Psoas muscle (tissue), 8 donors: ENCODE measurements around the gene MED29. TPM values are rescaled to one million over a fixed set of nuclear protein-coding genes. Genes with fewer than 3 reads are reported as not detected.
A peak's percentile ranks its signal among the peaks of the same experiment; 100 is the strongest.

Source experiments
- ATAC-seq, 4 donors: fragments of 200-7000 bp; cut with Tn5 transposase; one replicate each; pipeline ENCODE4 v1.9.1; 2020; ENCODE audit warnings: moderate library complexity in 3 of 4, mild to moderate bottlenecking in 2 of 4
- DNase-seq, 2 donors: peaks; one replicate each; pipeline ENCODE4 v3.0.0-alpha.2; 2020
- H3K27ac ChIP-seq: fragments of 200-600 bp; one replicate; pipeline ENCODE4 v1.8.0; 2022
- H3K27me3 ChIP-seq, 3 donors: fragments of 200-600 bp in 1 of 3; one replicate each; pipeline versions ENCODE4 v1.6.1 to v1.8.0; 2013 to 2022; ENCODE audit warnings: low read length in 2 of 3, mild to moderate bottlenecking in 2 of 3, moderate library complexity in 1 of 3; ENCODE audit not compliant: insufficient read depth in 3 of 3
- H3K36me3 ChIP-seq, 2 donors: fragments of 200-600 bp in 1 of 2; one replicate each; pipeline versions ENCODE4 v1.6.1 to v1.8.0; 2013 to 2022; ENCODE audit warnings: low read depth in 1 of 2, mild to moderate bottlenecking in 1 of 2, moderate library complexity in 1 of 2; ENCODE audit not compliant: insufficient read depth in 1 of 2
- H3K4me1 ChIP-seq: fragments of 200-600 bp; one replicate; pipeline ENCODE4 v1.8.0; 2022
- H3K4me3 ChIP-seq: fragments of 200-600 bp; one replicate; pipeline ENCODE4 v1.8.0; 2022; ENCODE audit warnings: mild to moderate bottlenecking
- H3K9me3 ChIP-seq: fragments of 200-600 bp; one replicate; pipeline ENCODE4 v1.8.0; 2022
- WGBS, 3 donors: extraction: QIAGEN DNeasy Blood & Tissue Kit; methylation state at CpG; one replicate each; pipeline versions ENCODE4 v1.1.6 to v1.1.7; 2013; 5-methylcytosine and 5-hydroxymethylcytosine counted together
- intact Hi-C, 2 donors: fragments of 100-400 bp; cut with DNase I; formaldehyde crosslinking; loops; one replicate each; pipeline versions ENCODE4 v1.11.0 to v1.14.2; 2022
- long read RNA-seq, 2 donors: library from polyadenylated mRNA; unstranded; transcript quantifications; one replicate each; pipeline ENCODE4 v2.0.0, GENCODE V29; 2021
- polyA plus RNA-seq, 3 donors: library from polyadenylated mRNA; stranded (reverse); fragments of 200-250 nt; gene quantifications; one replicate each; pipeline ENCODE4 v1.2.3, GENCODE V29; 2013
- total RNA-seq, 4 donors: library from RNA; stranded (reverse); fragmentation: NEBNext Ultra II Directional in 2 of 4; extraction: Animal tissue kit (Norgen Biotek cat#: 25700) in 2 of 4; gene quantifications; one replicate each; pipeline versions ENCODE4 v1.2.1 to v1.2.4, GENCODE V29; 2021 to 2023
- TF ChIP-seq, protein P1 (sequence below): fragments of 200-600 bp; IDR thresholded peaks from one replicate; pipeline ENCODE4 v1.8.0; 2022; ENCODE audit warnings: antibody characterized with exemption
- donor health status: healthy with polysubstance abuse.
- donor health status: DM: no; HTN: no; CAD: no; lungs with moderate emphysema.
- donor health status: Bipolar disorder and iron deficiency.
- donor health status: healthy.
- donor health status: DM: yes; HTN: yes; CAD: no.
- donor health status: DM: no; HTN: no; CAD: no.
- donor health status: DM: no; HTN: no; CAD: no.
- donor health status: DM: yes; HTN: yes; CAD: no.

MED29 gene, protein sequence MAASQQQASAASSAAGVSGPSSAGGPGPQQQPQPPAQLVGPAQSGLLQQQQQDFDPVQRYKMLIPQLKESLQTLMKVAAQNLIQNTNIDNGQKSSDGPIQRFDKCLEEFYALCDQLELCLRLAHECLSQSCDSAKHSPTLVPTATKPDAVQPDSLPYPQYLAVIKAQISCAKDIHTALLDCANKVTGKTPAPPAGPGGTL
- total RNA-seq (10 to 100 TPM; 25.0 to 33.6 (median 30.2) TPM), polyA plus RNA-seq (10 to 100 TPM; 25.0 to 51.7 (median 26.9) TPM)
- long read RNA-seq, donor 1, transcript MED29-201 (4 exons, 3,653 nt), result major isoform, 12 of 15 reads
- long read RNA-seq, donor 1, partial matches to known transcripts, result 0 of 15 reads
- long read RNA-seq, donor 1, other reads (novel, unspliced or antisense), result 3 of 15 reads
- long read RNA-seq, donor 2, transcript MED29-201 (4 exons, 3,653 nt), result major isoform, 47 of 53 reads
- long read RNA-seq, donor 2, partial matches to known transcripts, result 0 of 53 reads
- long read RNA-seq, donor 2, other reads (novel, unspliced or antisense), result 5 of 53 reads

DNA sequence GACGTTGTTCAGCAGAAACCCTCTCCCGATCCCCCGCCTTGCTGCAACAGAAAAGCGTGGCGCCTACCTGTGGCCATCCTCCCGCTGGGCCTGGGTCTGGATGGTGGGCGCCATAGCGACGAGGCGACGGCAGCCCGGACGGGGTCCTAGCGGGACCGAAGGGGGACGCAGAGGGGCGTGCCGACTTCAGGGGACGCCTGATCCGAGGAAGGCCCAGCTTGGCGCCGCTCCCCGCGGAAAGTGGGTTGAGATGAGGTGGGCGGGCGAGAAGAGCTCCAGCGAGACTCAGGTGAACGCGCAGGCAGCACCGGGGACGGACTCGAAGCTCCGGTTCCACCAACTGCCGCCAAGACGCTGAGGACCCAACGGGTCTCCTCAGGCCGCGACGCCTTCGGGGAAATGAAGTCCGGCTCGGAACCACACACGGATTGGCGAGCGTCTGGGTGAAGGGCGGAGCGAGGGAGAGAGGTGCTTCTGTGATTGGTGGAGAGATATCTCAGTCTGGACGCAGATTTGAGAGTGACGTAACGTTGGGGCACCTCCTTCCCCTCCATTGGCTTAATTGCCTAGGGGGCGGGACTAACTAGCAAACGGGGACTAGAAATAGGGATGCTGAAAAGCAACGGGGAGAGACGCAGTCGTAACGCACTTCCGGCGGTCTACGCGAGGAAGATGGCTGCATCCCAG lies at the start of gene MED29, which contains the start of gene PAF1:
Gene MED29, plus strand, starts transcription at position 628 of the 687 bp plus-strand sequence. Its CDS starts 45 bp downstream, at position 673.
Gene PAF1, minus strand, starts transcription at position 356 of the 687 bp plus-strand sequence. Its CDS starts 242 bp downstream, at position 114.
- H3K4me1 ChIP-seq, result peaks cover 18% of the 10 kb centered on the region
- intact Hi-C loops, result loop anchor here (2.0 to 5.0 kb wide), 2 partner anchors 44 to 49 kb away; partner anchors contain the start of genes RPS16 (in 1 of the 2) and SAMD4B (in 1 of the 2)
- peak within 1 kb of the TSS; percentile 77 for H3K4me3 ChIP-seq
- TF ChIP-seq, protein P1, sequence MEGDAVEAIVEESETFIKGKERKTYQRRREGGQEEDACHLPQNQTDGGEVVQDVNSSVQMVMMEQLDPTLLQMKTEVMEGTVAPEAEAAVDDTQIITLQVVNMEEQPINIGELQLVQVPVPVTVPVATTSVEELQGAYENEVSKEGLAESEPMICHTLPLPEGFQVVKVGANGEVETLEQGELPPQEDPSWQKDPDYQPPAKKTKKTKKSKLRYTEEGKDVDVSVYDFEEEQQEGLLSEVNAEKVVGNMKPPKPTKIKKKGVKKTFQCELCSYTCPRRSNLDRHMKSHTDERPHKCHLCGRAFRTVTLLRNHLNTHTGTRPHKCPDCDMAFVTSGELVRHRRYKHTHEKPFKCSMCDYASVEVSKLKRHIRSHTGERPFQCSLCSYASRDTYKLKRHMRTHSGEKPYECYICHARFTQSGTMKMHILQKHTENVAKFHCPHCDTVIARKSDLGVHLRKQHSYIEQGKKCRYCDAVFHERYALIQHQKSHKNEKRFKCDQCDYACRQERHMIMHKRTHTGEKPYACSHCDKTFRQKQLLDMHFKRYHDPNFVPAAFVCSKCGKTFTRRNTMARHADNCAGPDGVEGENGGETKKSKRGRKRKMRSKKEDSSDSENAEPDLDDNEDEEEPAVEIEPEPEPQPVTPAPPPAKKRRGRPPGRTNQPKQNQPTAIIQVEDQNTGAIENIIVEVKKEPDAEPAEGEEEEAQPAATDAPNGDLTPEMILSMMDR, result no peak
- H3K27ac ChIP-seq, result peak within 1 kb of the TSS; percentile 89
- WGBS, 3 donors, result 0% methylated on average over 57 to 60 of the region's 60 CpGs
- DNase-seq, result peak; percentile 96 to 99
- ATAC-seq, result peak; percentile 95 to 97 (median 96)
- H3K27me3 ChIP-seq, result no peaks in the 10 kb centered on the region
- H3K36me3 ChIP-seq, result peaks cover 0 to 67% of the 10 kb centered on the region in 2 donors
- no peaks in the 10 kb centered on the region for H3K9me3 ChIP-seq

DNA sequence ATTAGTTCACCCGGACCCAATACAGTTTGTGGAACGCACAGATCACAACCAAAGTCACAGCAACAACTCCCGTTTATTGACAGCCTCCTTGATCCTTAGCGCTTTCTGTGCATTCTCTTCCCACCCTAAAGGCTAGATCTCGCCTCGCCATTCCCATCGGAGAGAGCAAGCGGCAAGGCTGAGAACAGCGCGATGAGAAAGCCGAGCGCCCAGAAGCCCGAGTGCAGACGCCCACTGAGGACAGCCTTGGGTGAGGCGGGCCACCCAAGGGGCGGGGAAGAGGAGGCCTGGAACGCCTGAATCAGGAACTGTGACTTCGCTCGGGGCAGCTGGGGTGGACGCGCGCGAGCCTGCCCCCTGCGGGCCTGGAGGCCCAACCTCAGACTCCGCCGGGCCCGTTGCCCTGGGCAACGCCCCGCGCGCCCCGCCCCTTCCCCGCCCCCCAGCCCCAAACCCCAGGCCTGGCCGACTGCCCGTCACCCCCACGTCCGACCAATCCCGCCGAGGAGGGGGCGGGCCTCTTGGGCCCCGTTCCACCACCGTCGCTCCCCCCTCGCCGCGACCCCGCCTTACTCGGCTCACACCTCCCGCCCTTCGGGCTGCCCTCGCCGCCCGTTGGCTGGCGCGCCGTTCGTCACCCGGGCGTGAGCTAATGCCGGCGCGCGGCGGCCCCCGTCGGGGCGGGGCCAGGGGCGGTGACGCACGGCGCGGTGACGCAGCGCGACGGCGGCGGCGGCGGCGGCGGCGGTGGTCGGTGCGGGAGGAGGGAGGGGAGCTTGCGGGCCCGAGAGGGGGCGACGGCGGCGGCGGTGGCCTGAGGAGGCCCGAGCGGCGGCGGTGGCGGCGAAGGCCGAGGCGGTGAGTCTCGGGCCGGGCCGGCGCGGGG lies 49.2 kb upstream of the MED29 start, which contains the start of gene SAMD4B:
Gene SAMD4B, plus strand, starts transcription at position 703 of the 886 bp plus-strand sequence. CDS start 14,473 bp downstream, outside the sequence.
- Histone ChIP-seq H3K4me1 (peaks cover 34% of the 10 kb centered on the region), H3K27me3 (no peaks in the 10 kb centered on the region), H3K4me3 (peak within 1 kb of the TSS; percentile 91), H3K36me3 (peaks cover 5 to 18% of the 10 kb centered on the region in 2 donors), H3K9me3 (no peaks in the 10 kb centered on the region), H3K27ac (peak within 1 kb of the TSS; percentile 86)
- intact Hi-C loops, result loop anchor here (5.0 to 10.0 kb wide), 6 partner anchors 50 to 193 kb away; partner anchors contain the start of genes EID2B (in 2 of the 2), MED29 (in 1 of the 2), PAF1 (in 1 of the 2) and PLEKHG2 (in 1 of the 2)
- ATAC-seq, result peak; percentile 94 to 97 (median 96)
- WGBS, 3 donors, result 1% methylated on average over 18 to 97 of the region's 105 CpGs
- TF ChIP-seq, protein P1, result peak; percentile 79
- peak; percentile 99 to 100 for DNase-seq

DNA sequence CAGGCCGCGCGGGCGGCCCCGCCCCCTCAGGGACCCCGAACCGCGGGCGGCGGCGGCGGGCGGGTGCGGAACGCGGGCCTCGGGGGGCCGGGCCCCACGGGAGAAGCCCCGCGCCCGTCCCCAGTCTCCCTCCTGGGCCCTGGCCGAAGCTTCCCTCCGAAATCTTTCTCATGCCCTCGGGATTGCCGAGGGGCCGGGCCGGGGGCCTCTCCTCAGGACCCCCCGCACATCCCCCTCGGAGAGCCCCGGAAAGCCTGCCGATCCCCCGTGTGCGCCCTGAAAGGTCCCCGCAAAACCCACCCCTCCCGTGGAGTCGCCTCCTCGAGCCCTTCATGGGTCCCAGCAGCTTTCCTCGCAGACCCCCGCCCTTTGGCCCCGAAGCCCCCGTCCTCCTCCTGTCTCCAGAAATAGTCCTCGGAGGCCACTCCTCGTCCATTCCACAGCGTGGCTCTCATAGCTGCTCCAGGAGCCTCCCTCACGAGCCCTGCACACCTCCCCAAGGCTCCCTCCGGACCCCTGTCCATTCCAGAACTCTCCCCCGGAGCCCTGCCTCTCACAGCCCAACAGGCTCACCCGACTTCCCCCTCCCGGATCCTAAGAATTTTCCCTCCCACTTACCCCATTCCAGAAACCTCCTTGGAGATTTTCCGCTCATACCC lies 48.4 kb upstream of the MED29 start:
- H3K4me1 ChIP-seq, result peaks cover 42% of the 10 kb centered on the region
- peak overlapping the region; percentile 86 for H3K27ac ChIP-seq
- H3K4me3 ChIP-seq, result peak overlapping the region; percentile 87
- H3K9me3 ChIP-seq, result no peaks in the 10 kb centered on the region
- TF ChIP-seq, protein P1, result no peak
- no peaks in the 10 kb centered on the region for H3K27me3 ChIP-seq
- ATAC-seq (no peak), DNase-seq (peak; percentile 41 to 58)
- intact Hi-C loops, result loop anchor here (5.0 to 10.0 kb wide), 6 partner anchors 50 to 192 kb away; partner anchors contain the start of genes EID2B (in 2 of the 2), MED29 (in 1 of the 2), PAF1 (in 1 of the 2) and PLEKHG2 (in 1 of the 2)
- H3K36me3 ChIP-seq, result peaks cover 5 to 25% of the 10 kb centered on the region in 2 donors
- WGBS, 3 donors, result 2 to 3% (median 3%) methylated on average over 29 to 51 of the region's 51 CpGs
